TTC549 (cell line): Measurements from ENCODE around the gene ZC3H12C.
"Not testable (repeated sequence)": the region's sequence is repeated elsewhere in the genome, so short reads cannot be mapped to it uniquely, and the experiment has no call there.

Experiments
- FAIRE-seq: peaks from 2 replicates; lab custom pipeline; 2012; peaks lifted over from hg19 to GRCh38; lab: Jason Lieb, UNC

ZC3H12C gene

DNA sequence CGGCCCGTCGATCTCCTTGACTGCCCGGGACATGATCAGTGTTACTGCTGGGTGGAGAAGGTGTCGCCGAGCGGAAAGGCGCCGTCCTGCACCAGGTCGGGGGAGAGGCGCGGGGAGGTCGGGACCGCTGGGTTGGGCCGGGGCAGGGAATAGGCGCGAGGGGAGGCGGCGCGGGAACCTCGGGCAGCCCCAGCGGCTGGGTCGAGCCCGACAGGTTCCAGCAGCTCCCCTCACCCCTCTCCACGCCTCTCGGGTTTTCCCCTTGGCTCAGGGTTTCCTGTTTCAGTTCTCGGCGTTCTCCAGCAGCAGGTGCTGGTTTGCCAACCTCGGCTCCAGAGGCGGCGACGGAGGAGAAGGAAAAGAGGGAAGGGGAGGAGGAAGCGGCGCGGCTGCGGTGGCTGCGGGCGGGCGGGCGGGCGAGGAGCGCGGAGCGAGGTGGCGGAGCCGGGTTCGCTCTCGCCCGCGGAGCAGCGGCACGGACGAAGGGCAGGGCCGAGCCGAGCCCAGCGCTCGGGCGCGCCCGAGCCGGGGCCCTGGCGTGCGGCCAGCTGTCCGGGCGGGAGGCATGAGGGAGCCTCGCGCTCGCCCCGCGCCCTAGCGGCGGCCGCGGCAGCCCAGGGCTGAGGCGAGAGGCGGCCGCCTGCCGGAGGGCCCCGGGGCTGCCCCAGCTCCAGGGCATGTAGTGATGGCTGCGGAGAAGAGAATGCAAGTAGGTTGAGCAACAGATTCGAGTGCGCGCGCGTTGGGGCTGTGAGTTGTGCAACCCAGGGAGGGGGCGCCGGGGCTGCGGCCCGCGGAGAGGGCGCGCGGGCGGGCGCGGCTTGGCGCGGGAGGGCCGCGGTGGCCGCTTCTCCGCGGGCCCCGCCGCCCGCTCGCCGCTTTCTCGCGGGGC lies at the start of gene ZC3H12C:
TSS of gene ZC3H12C (plus strand) at position 878 of the 892 bp plus-strand sequence. CDS start 20 bp downstream, outside the sequence.
- no peak for FAIRE-seq

DNA sequence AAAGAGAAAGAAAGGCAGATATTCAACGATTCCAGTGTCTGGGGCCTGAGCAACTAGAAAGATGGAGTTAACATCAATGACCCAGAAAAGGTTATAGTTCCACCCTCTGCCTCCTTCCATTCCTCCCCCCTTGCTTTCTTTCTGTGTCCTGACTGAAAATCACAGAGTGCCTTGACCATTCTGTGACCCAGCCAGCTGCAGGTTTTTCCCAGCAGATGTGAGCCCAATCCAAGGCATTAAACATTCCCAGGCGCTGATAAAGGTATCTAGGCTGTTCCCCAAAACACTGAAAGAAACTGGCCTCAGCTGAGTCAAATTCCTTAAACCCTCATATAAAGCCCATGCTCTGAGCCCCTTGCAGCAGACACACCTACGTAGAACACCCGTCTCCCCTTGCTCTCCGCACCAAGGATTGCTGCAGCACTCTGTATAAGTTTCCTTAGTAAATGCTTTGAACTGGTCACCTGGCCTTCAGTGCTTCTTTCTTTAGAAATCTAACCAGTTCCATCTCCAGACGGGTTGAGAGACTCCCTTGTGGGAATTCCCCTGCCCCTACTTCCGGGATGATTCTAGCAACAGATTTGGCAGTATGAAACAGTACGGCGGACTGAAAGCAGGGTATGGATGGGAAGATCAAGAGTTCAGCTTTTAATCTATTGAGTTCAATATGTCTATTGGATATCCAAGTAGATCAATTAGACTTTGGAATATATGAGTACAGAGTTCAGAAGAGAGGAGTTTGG lies 48.8 kb upstream of the ZC3H12C start:
- no peak for FAIRE-seq

DNA sequence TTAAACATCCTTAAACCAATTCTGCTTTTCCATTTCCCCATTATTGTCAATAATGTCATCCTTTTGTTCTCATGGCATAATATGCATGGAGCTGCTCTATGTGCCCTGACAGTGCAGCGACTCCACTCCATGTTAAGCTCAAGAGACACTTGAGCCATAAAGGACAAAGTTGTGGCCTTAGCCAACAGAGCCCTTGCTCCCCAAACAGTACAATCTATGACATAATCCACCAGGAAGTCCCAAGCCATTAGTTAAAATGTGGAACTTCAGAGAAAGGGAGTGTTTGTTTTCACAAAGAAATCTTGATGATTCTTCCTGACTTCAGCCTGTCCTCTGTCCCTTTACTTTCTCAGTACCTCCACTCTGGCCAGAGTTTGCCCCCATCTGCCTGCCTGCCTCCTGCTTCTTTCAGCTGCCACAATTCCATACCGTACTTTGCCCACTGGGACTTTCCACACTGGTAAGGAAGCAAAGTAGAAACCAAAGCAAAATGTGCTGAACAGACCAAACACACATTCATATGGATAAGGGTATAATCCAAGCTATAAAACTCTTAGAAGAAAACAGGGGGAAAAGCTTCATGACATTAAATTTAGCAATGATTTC lies 46.3 kb upstream of the ZC3H12C start:
- no peak for FAIRE-seq

DNA sequence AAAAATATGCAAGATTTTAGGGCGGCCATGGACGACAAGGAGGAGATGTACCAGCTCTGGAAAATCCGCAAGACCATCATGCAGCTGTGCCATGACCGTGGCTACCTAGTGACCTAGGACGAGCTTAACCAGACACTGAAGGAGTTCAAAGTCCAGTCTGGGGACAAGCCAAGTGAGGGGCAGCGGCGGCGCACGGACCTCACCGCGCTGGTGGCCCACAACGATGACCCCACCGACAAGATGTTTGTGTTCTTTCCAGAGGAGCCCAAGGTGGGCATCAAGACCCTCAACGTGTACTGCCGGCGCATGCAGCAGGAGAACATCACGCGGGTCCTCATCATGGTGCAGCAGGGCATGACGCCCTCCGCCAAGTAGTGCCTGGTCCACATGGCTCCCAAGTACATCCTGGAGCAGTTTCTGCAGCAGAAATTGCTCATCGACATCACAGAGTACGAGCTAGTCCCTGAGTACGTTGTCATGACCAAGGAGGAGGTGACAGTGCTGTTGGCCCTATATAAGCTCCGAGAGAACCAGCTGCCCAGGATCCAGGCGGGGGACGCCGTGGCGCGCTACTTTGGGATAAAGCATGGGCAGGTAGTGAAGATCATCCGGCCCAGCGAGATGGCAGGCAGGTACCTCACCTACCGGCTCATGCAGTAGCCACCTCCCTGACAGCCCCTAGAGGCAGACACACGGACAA lies 43.5 kb upstream of the ZC3H12C start:
- FAIRE-seq, result no peak

DNA sequence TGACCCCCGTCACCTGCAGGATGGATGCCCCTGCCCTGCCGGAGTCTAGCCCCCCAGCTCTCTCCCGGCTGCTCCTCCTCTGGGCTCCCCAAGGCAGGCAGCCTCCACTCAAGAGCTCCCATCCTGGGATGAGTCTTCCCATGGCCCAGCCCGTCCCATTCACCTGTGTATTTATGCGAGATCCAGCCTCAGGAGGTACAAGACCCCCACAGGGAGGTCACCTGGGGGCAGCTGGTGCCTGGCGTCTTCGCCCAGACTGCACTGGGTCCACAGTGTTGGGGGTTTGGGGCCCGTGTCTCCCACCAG lies 43.0 kb upstream of the ZC3H12C start:
- no peak for FAIRE-seq

DNA sequence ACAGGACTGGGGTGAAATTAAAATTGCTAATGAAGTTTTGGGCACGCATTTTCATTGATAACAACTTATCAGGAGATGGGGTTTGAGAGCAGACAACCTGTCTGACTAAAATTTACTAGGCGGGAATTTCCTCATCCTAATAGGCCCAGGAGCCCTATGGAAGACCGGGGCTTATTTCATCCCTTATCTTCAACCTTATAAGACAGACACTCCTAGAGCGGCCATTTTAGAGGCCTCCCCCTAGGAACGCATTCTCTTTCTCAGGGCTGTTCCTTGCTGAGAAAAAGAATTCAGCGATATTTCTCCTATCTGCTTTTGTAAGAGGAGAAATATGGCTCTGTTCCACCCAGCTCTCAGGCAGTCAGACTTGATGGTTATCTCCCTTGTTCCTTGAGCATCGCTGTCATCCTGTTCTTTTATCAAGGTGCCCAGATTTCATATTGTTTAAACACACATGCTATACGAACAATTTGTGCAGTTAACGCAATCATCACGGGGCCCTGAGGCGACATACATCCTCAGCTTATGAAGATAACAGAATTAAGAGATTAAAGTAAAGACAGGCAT lies 39.3 kb upstream of the ZC3H12C start:
- FAIRE-seq, result no peak

DNA sequence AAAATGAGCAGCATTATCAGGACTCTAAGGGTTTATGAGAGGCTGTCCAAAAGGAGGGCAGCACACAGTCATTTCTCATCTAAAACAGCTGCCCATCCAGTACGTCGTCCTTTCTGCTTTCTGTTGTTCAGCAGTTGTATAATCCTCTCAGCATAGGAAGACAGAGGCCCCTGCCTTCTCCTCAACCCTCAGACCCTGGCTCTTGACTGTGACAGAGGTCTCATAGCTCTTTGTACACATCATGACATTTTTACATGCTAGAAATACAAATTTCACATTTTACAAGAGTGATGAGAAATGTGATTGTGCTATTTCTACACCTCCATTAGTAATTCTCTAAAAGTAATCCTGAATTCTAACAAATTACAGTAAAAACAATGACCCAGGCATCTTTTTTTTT lies 36.2 kb upstream of the ZC3H12C start:
- FAIRE-seq, result no peak

DNA sequence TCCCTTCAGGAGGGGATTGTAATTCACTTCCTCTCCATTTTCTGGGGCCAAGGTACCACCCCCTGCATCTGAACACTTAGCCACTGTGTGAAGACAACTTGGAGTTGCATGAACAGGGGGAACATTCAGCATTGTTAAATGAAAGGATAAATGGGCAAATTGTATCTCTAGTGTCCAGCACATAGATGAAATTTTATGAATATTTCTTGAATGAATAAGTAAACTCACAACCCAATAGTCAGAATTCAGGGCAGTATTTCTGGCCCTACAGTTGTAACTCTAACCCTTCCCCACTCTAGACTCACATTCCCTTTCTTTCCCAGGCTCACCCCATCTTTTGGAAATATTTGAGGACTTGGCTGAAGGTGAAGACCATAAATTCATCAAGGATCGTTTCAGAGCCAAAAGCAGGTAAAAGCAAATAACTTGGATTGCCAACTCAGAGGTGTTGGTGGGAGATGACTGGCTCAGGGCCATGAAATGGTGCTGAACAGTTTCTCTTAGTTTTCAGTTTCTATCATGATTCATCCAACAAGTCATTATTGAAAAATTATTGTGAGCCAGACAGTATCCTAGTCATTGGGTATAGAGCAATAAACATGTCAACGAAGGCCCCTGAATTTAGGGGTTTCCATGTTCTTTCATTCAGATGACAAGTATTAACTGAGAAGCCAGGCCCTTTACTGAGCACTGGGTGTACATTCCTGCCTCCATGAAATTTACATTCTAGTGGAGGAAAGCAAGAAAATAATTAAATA lies 33.3 kb upstream of the ZC3H12C start:
- FAIRE-seq, result no peak

DNA sequence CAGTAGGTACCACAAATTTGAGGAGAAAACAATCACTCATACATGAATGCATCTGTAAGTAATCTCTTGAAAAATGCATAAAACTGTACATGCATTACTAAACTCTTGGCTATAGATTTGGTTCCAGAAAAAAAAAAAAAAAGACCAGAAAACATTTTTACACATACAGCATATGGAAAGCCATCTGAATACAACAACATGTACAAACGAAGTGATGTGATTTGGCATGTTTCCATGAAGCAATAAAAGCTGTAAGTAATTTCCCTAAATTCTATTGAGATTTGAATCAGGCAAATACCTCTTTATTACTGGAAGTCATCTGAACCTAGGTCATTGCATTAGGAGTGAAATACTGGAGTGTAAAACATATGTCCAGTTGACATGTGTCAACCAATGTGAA lies 31.9 kb upstream of the ZC3H12C start:
- FAIRE-seq, result no peak

DNA sequence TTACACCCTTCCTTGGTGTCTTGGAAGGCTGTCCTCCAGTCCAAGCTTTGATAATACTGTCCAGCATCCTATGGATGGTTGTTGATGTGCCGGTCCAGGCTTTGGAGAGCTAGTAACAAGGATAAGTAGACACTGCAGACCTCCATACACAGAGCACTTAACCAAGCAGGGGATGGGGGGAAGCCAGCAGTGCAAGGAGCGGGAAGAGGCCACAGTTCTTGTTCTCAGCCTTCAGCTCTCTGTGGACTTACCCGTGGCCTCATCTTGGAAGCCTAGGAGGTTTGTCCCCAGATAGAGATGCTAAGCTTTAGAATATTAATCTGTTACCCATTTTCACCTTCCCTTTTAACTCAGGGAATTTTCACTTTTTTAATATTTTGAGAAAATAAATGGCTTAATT lies 30.9 kb upstream of the ZC3H12C start:
- no peak for FAIRE-seq

DNA sequence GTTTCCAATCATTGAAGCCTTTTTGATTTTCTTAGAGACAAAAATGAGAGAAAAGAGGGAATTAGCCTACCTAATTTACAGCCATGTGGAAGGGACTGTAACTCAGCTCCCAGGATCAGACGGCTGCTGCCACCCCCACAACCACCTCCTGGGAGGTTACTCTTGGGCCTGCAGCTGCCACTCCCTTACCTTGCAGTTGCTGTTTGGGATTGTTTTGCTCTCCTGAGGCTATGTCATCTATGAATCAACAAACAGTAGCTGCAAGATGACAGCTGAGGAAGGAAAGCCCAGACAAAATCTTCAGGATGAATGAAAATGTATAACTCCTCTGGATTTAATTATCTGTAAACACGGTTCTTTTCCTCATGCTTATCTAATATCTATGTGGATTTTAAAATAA lies 28.0 kb upstream of the ZC3H12C start:
- FAIRE-seq, result no peak

DNA sequence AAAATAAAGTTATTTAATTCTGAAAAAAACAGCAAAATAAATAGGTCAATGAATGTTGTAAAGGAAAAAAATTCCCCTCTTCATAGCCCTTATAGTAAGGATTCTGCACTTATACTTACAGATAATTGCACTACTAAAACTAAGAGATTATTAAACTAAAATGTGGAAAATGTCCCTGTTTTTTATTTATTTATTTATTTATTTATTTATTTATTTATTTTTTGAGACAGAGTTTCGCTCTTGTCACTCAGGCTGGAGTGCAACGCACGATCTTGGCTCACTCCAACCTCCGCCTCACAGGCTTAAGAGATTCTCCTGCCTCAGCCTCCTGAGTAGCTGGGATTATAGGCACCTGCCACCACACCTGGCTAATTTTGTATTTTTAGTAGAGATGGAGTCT lies 25.2 kb upstream of the ZC3H12C start:
- not testable (repeated sequence) for FAIRE-seq

DNA sequence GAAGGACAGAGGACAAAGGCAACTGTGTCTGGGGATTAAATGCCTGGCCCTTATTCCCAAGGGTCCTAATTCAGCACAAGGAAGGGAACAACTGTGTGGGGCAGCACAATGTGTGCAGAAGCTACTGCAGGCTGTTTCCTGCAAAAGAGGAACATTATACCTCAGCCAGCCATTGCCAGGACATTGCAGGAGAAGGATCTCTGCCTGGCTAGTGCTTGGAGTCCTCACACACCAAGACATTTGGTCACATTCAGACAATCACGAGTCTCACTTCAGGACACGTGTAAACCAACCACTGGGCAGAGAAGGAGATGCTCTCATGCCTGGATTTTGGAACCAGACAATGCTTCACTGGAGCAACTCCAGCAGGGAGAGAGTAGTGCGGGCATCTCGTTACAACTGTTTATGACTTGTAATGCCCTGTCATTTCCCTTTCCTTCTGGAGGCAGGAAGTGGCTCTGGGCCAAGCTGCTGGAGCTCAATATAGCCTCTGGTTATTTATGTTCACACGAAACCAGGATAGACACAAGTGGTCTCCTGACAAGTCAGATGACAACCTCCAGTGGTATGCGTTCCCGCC lies 23.9 kb upstream of the ZC3H12C start:
- FAIRE-seq, result no peak

DNA sequence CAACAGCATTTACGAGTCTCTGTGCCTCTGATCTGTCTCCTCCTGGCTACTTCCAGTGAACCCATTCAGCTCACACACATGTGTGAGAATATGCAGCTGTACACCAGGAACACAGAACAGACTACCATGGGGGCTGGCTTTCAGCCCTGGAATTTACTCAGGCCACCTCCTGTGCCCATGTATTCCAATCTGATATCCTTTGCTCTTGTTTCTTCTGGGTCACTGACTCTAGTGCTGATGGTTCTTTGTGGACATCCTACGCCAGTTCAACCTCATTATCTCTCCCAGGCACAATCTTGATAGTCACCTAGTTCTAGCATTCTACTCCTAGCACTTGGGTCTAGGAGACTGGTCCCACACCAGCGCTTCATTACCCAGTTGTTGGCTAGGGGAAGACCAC lies 23.0 kb upstream of the ZC3H12C start:
- no peak for FAIRE-seq

DNA sequence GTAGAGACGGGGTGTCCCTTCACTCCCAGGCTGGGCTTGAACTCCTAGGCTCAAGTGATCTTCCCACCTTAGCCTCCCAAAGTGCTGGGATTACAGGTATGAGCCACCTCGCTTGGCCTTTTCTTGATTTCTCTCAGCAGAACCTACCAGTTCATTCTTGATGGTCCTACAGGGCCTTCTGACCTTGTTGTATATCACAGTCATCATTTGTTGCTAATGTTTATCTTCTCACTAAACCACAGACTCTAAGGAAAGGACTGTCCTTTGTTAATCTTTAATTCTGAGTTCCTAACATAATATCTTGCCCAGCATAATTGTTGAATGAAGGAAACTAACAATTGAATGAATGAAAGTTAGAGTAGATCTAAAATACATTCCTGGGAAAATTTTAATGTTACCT lies 22.0 kb upstream of the ZC3H12C start:
- no peak for FAIRE-seq

DNA sequence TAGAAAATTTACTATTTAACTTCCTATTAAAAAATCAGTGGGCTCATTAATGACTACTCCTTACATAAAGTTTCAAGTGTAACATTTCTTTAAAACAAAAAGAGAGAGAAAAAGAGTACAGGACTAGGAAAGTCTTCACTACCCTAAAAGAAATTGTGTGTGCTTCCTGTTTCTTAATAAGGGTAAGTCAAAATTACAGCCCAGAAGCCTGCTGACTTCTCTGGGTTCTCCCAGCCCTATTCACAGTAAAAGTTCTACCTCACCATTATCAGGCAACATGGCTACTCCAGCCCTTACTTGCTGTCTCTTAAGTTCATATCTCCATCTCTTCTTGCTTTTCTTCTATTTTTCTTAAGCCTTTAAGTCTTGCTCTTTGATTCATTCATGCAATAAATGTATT lies 20.3 kb upstream of the ZC3H12C start:
- FAIRE-seq, result no peak

DNA sequence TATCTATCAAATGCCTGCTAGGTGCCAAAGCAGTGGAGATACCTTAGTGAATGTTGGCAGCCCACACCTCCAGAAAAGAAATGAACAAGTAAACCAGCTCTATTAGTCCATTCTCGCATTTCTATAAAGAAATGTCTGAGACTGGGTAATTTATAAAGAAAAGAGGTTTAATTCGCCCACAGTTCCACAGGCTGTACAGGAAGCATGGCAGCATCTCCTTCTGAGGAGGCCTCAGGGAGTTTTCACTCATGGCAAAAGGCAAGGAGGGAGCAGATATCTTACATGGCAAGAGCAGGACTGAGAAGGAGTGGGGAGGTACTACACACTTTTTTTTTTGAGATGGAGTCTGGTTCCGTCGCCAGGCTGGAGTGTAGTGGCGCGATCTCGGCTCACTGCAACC lies 18.7 kb upstream of the ZC3H12C start:
- no peak for FAIRE-seq

DNA sequence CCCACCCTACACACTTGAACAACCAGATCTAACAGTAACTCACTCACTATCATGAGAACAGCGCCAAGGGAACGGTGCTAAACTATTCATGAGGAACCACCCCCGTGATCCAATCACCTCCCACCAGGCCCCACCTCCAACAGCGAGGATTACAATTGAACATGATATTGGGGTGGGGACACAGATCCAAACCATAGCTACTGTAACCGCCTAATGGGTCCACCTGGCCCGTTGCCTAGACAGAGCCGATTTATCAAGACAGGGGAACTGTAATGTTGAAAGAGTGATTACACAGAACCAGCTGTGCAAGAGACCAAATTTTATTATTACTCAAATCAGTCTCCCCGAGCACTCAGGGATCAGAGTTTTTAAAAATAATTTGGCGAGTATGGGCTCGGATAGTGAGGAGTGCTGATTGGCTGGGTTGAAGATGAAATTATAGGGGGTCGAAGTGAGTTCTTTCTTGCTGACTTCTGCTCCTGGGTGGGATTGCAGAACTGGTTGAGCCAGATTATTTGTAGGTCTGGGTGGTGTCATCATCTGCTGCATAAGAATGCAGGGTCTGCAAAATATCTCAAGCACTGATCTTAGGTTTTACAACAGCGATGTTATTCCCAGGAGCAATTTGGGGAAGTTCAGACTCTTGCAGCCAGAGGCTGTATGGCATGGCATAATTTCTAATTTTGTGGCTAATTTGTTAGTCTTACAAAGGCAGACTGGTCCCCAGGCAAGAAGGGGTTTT lies 17.9 kb upstream of the ZC3H12C start:
- no peak for FAIRE-seq

DNA sequence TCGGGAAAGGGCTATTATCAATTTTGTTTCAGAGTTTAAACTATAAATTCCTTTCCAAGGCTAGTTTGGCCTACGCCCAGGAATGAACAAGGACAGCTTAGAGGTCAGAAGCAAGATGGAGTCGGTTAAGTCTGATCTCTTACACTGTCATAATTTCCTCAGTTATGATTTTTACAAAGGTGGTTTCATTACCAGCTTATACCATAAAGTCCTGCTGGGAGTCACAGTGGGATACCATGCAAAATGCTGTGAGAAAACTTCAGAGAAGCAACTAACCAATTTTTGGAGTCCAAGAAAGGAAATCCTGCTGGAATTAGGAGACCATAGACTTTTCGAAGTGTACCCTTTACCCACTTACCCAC lies 17.4 kb upstream of the ZC3H12C start:
- FAIRE-seq, result no peak

DNA sequence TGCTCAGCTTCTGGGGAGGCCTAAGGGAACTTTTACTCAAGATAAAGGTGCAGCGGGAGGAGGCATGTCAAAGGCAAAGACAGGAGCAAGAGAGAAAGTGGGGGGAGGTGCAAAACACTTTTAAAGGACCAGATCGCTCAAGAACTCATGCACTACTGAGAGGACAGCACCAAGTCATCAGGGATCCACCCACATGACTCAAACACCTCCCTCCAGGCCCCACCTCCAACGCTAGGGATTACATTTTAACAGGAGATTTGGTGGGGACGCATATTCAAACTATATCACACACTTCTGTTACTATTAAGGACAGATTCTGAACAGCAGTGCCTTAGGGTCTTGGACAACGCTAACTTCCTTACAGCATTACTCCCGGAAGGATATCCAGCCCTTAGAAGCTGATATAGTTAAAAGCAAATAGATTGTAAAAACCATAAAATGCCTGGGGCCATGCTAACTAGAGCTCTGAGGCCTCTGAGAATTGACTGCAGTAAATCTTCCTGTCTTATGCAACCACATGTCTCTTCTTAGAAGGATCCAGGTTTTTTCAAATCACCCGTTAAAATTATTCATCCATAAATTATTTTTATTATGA lies 16.7 kb upstream of the ZC3H12C start:
- no peak for FAIRE-seq
